GM12872 (cell line): Measurements from ENCODE around the gene OOEP.

Source experiments
- CTCF ChIP-seq: IDR thresholded peaks from 3 replicates; pipeline ENCODE4 v1.5.1; 2011; ENCODE audit warnings: low read depth, mild to moderate bottlenecking, low read length, moderate library complexity; ENCODE audit not compliant: insufficient read depth

The OOEP gene

GRCh38 chr6:73364121-73364520, 5.6 kb downstream of the OOEP start:
- no peak for TF ChIP-seq CTCF

GRCh38 chr6:73363537-73363875, 6.2 kb downstream of the OOEP start:
- no peak for TF ChIP-seq CTCF

GRCh38 chr6:73362869-73363536, 6.7 kb downstream of the OOEP start:
- no peak for TF ChIP-seq CTCF

GRCh38 chr6:73362358-73362757, 7.3 kb downstream of the OOEP start, which contains the start of gene KHDC3L:
Gene KHDC3L, plus strand, starts transcription at chr6:73362658. Its CDS starts 72 bp downstream, at chr6:73362730.
- TF ChIP-seq CTCF, result no peak

- no peak for TF ChIP-seq CTCF
Measured at GRCh38 chr6:73353636-73354593, 15.8 kb downstream of the OOEP start, which contains the start of gene DPPA5. Gene DPPA5, minus strand, starts transcription at chr6:73354276. Its CDS starts 51 bp downstream, at chr6:73354225.

- no peak for TF ChIP-seq CTCF
Measured at GRCh38 chr6:73349311-73349710, 20.4 kb downstream of the OOEP start.

- no peak for TF ChIP-seq CTCF
Measured at GRCh38 chr6:73348550-73349204, 21.0 kb downstream of the OOEP start.
